ENCODE measurements around the gene HSPA1A. TPM values are rescaled to one million over a fixed set of nuclear protein-coding genes. Genes with fewer than 3 reads are reported as not detected.

Gene HSPA1A
- total RNA-seq (76.7 TPM), polyA plus RNA-seq (ENCODE audit: insufficient read depth in 1 of 8, insufficient read length in 8 of 8, low replicate concordance in 1 of 8) (10 to 100 TPM; 57.3 to 94.7 (median 82.0) TPM)
- long read RNA-seq, donor 1, transcript HSPA1A-201 (1 exons, 2,483 nt), result major isoform, 13 of 13 reads
- long read RNA-seq, donor 1, partial matches to known transcripts, result 0 of 13 reads
- long read RNA-seq, donor 1, other reads (novel, unspliced or antisense), result 0 of 13 reads
- long read RNA-seq, donor 2, transcript HSPA1A-201 (1 exons, 2,483 nt), result major isoform, 6 of 6 reads
- long read RNA-seq, donor 2, partial matches to known transcripts, result 0 of 6 reads
- long read RNA-seq, donor 2, other reads (novel, unspliced or antisense), result 0 of 6 reads
- long read RNA-seq, donor 3, transcript HSPA1A-201 (1 exons, 2,483 nt), result major isoform, 23 of 23 reads
- long read RNA-seq, donor 3, partial matches to known transcripts, result 0 of 23 reads
- long read RNA-seq, donor 3, other reads (novel, unspliced or antisense), result 0 of 23 reads
- long read RNA-seq, donor 4, transcript HSPA1A-201 (1 exons, 2,483 nt), result major isoform, 35 of 35 reads
- long read RNA-seq, donor 4, partial matches to known transcripts, result 0 of 35 reads
- long read RNA-seq, donor 4, other reads (novel, unspliced or antisense), result 0 of 35 reads
- long read RNA-seq, donor 5, transcript HSPA1A-201 (1 exons, 2,483 nt), result major isoform, 38 of 38 reads
- long read RNA-seq, donor 5, partial matches to known transcripts, result 0 of 38 reads
- long read RNA-seq, donor 5, other reads (novel, unspliced or antisense), result 0 of 38 reads
- long read RNA-seq, donor 6, transcript HSPA1A-201 (1 exons, 2,483 nt), result major isoform, 38 of 38 reads
- long read RNA-seq, donor 6, partial matches to known transcripts, result 0 of 38 reads
- long read RNA-seq, donor 6, other reads (novel, unspliced or antisense), result 0 of 38 reads
- long read RNA-seq, donor 7, transcript HSPA1A-201 (1 exons, 2,483 nt), result major isoform, 36 of 36 reads
- long read RNA-seq, donor 7, partial matches to known transcripts, result 0 of 36 reads
- long read RNA-seq, donor 7, other reads (novel, unspliced or antisense), result 0 of 36 reads
- long read RNA-seq, donor 8, transcript HSPA1A-201 (1 exons, 2,483 nt), result major isoform, 74 of 74 reads
- long read RNA-seq, donor 8, partial matches to known transcripts, result 0 of 74 reads
- long read RNA-seq, donor 8, other reads (novel, unspliced or antisense), result 0 of 74 reads
- long read RNA-seq, donor 9, transcript HSPA1A-201 (1 exons, 2,483 nt), result major isoform, 38 of 38 reads
- long read RNA-seq, donor 9, partial matches to known transcripts, result 0 of 38 reads
- long read RNA-seq, donor 9, other reads (novel, unspliced or antisense), result 0 of 38 reads
- long read RNA-seq, donor 10, transcript HSPA1A-201 (1 exons, 2,483 nt), result major isoform, 43 of 43 reads
- long read RNA-seq, donor 10, partial matches to known transcripts, result 0 of 43 reads
- long read RNA-seq, donor 10, other reads (novel, unspliced or antisense), result 0 of 43 reads
- long read RNA-seq, donor 11, transcript HSPA1A-201 (1 exons, 2,483 nt), result major isoform, 26 of 26 reads
- long read RNA-seq, donor 11, partial matches to known transcripts, result 0 of 26 reads
- long read RNA-seq, donor 11, other reads (novel, unspliced or antisense), result 0 of 26 reads

DNA sequence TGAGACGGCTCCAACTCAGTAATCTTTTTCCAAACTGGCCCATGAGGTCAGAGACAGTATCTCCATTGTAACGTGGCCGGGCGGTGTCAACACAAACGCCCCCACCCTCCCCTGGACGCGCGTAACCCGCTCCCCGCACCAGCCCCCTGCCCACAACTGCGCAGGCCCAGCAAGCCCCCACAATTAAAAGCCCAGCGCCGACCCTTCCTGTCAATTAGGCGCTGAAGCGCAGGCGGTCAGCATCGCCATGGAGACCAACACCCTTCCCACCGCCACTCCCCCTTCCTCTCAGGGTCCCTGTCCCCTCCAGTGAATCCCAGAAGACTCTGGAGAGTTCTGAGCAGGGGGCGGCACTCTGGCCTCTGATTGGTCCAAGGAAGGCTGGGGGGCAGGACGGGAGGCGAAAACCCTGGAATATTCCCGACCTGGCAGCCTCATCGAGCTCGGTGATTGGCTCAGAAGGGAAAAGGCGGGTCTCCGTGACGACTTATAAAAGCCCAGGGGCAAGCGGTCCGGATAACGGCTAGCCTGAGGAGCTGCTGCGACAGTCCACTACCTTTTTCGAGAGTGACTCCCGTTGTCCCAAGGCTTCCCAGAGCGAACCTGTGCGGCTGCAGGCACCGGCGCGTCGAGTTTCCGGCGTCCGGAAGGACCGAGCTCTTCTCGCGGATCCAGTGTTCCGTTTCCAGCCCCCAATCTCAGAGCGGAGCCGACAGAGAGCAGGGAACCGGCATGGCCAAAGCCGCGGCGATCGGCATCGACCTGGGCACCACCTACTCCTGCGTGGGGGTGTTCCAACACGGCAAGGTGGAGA, at the start of gene HSPA1A, which contains the start of gene HSPA1L:
Gene HSPA1A (plus strand): TSS at position 519 of the 814 bp plus-strand sequence. CDS start 214 bp downstream, at position 733.
Gene HSPA1L (minus strand): TSS at position 259 of the 814 bp plus-strand sequence. CDS start 3,311 bp downstream, outside the sequence.
- Histone ChIP-seq H3K9me3 (replicated peaks; ENCODE audit: control insufficient read depth, low read depth, low read length) (no peaks in the 10 kb centered on the region), H3K27ac (ENCODE audit: low read length) (peak within 1 kb of the TSS; percentile 100), H3K36me3 (ENCODE audit: control insufficient read depth, insufficient read depth, low read length) (no peaks in the 10 kb centered on the region), H3K4me1 (ENCODE audit: control insufficient read depth, insufficient read depth, low read length) (peaks cover 28% of the 10 kb centered on the region), H3K4me3 (ENCODE audit: low read length) (peak within 1 kb of the TSS; percentile 60), H3K27me3 (ENCODE audit: control insufficient read depth, insufficient read depth, low read length) (no peaks in the 10 kb centered on the region)
- 0% methylated on average over 47 of the region's 56 CpGs for WGBS (ENCODE audit: insufficient coverage)
- peak; percentile 99 for DNase-seq

DNA sequence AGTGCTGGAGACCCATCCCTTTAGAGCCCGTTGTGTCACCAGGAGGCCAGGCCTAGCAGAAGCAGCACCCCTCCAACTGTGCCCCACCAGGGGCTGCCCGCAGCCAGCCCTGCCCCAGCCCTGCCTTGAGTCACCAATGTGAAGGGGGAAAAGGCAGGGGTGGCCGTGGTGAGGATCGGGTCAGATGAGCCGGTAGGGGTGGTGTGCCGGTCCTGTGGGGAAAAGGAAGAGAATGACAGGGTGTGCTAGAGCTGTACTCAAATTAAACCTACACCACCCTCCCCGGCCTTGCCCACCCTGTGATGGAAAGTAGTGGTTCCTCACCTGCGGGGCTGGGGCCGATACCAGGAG, 49.8 kb upstream of the HSPA1A start:
- Histone ChIP-seq H3K9me3 (replicated peaks; ENCODE audit: control insufficient read depth, low read depth, low read length) (no peaks in the 10 kb centered on the region), H3K27ac (ENCODE audit: low read length) (no peak overlapping the region), H3K4me3 (ENCODE audit: low read length) (no peak overlapping the region), H3K36me3 (ENCODE audit: control insufficient read depth, insufficient read depth, low read length) (peaks cover 20% of the 10 kb centered on the region), H3K27me3 (ENCODE audit: control insufficient read depth, insufficient read depth, low read length) (peaks cover 4% of the 10 kb centered on the region), H3K4me1 (ENCODE audit: control insufficient read depth, insufficient read depth, low read length) (peaks cover 16% of the 10 kb centered on the region)
- no peak for DNase-seq
- WGBS (ENCODE audit: insufficient coverage), result no CpG with 5 or more reads among the region's 9 CpGs

DNA sequence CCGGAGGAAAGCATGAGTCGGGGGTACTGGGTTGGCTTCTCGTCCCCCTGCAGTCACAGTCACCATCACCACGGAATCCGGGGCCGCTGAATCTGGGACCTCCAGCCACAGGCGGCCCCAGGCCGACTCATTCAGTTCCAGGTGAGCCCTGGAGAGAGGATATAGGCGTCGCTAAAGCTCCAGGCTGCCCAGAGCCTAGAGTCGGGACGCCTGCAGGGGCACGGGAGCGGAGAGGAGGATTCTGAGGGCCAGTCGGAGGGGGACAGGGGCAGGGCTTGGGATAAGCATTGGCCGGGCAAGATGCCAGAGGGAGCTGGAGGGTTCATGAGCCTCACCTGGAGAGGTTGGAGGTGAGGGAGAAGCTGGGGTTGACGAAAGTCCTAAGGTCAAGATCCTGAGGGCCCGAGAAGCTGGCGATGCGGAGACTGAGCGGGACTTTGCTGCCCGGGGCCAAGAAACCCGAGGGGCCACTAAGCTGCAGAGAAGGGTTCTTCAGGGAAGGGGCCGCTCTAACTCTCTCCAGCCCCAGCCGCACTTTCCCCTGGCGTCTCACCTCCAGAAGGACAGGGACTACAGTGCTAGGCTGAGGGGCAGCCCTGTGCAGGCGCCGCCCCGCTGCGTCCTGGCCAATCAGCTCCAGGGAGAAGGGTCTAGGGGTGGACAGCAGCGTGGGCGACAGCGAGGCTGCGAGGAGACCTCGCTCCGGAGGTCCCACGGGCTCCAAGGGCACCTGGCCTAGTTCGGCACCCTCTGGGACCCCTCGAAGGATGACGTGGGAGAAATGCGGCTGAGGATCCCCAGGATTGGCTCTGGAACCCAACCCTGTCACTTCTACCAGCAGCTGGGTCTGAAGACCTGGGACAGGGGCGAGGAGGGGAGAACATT, 49.2 kb upstream of the HSPA1A start:
- 27% methylated on average over 30 of the region's 42 CpGs for WGBS (ENCODE audit: insufficient coverage)
- Histone ChIP-seq H3K36me3 (ENCODE audit: control insufficient read depth, insufficient read depth, low read length) (peaks cover 14% of the 10 kb centered on the region), H3K4me3 (ENCODE audit: low read length) (peak overlapping the region; percentile 11)

DNA sequence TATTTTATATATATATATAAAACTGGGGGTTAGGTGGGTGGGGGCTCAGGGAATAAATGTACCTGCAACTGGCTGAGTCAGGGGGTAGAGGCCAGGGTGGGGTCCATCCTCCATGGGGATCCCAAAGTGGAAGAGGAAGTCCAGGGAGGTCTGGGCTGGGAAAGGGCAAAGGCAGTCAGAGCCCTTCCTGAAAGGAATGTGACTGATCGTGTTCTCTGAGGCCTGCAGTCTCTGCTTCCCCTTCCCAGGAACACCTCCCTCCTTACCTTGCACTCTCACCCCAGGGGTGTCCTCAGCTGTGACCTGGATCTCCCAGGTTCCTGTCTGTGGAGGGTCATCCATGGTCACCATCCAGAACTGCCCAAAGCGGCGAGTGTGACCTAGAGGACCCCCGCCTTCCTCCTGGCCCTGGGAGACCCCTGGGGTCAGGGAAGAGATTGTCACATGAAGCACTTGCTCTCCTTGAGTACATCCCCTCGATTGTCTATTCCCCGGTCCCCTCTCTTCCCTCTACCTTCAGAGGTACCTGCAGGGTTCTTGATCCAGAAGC, 48.2 kb upstream of the HSPA1A start:
- Histone ChIP-seq H3K4me3 (ENCODE audit: low read length) (no peak overlapping the region), H3K36me3 (ENCODE audit: control insufficient read depth, insufficient read depth, low read length) (peaks cover 8% of the 10 kb centered on the region), H3K9me3 (replicated peaks; ENCODE audit: control insufficient read depth, low read depth, low read length) (no peaks in the 10 kb centered on the region), H3K27me3 (ENCODE audit: control insufficient read depth, insufficient read depth, low read length) (peaks cover 4% of the 10 kb centered on the region), H3K27ac (ENCODE audit: low read length) (no peak overlapping the region), H3K4me1 (ENCODE audit: control insufficient read depth, insufficient read depth, low read length) (peaks cover 16% of the 10 kb centered on the region)
- no peak for DNase-seq
- WGBS (ENCODE audit: insufficient coverage), result no CpG with 5 or more reads among the region's 6 CpGs

More for the DNA sequence above, 49.2 kb upstream of the HSPA1A start:
- Histone ChIP-seq H3K27me3 (ENCODE audit: control insufficient read depth, insufficient read depth, low read length) (peaks cover 4% of the 10 kb centered on the region), H3K9me3 (replicated peaks; ENCODE audit: control insufficient read depth, low read depth, low read length) (no peaks in the 10 kb centered on the region), H3K27ac (ENCODE audit: low read length) (no peak overlapping the region), H3K4me1 (ENCODE audit: control insufficient read depth, insufficient read depth, low read length) (peaks cover 16% of the 10 kb centered on the region)
- DNase-seq, result peak; percentile 37

DNA sequence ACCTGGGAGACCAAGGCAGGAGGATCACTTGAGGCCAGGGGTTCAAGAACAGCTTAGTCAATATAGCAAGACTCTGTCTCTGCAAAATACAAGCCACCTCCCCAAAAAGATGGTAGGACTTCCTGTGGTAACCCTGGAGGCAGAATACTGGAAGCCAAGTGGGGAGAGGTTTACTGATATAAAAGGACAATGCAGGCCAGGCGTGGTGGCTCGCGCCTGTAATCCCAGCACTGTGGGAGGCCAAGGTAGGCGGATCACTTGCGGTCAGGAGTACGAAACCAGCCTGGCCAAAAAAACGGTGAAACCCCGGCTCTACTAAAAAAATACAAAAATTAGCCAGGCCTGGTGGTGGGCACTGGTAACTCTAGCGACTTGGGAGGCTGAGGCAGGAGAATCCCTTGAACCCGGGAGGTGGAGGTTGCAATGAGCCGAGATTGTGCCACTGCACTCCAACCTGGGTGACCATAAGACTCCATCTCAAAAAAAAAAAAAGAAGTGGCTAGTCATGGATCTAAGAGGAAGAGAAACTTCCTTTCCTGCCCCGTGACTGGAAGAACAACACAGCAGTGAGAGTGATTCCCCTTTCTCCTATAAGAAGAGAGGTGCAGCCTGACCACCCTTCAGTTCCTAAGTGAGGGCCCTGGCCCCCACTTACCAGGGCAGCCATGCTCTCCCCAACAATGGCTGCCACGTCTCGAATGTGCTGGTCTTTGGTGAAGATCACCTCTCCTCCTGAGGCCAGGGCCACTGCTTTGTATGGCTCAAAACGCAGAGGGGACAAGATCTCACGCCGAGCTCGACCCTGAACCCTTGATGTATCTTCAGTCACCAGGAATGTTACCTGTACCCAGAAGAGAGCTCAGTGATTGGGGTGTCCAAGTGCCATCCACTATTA, 46.7 kb upstream of the HSPA1A start:
- 91% methylated on average over 7 of the region's 18 CpGs for WGBS (ENCODE audit: insufficient coverage)
- Histone ChIP-seq H3K9me3 (replicated peaks; ENCODE audit: control insufficient read depth, low read depth, low read length) (no peaks in the 10 kb centered on the region), H3K27ac (ENCODE audit: low read length) (no peak overlapping the region), H3K27me3 (ENCODE audit: control insufficient read depth, insufficient read depth, low read length) (peaks cover 4% of the 10 kb centered on the region), H3K4me1 (ENCODE audit: control insufficient read depth, insufficient read depth, low read length) (peaks cover 7% of the 10 kb centered on the region), H3K36me3 (ENCODE audit: control insufficient read depth, insufficient read depth, low read length) (peaks cover 4% of the 10 kb centered on the region), H3K4me3 (ENCODE audit: low read length) (no peak overlapping the region)
- peak; percentile 67 for DNase-seq

DNA sequence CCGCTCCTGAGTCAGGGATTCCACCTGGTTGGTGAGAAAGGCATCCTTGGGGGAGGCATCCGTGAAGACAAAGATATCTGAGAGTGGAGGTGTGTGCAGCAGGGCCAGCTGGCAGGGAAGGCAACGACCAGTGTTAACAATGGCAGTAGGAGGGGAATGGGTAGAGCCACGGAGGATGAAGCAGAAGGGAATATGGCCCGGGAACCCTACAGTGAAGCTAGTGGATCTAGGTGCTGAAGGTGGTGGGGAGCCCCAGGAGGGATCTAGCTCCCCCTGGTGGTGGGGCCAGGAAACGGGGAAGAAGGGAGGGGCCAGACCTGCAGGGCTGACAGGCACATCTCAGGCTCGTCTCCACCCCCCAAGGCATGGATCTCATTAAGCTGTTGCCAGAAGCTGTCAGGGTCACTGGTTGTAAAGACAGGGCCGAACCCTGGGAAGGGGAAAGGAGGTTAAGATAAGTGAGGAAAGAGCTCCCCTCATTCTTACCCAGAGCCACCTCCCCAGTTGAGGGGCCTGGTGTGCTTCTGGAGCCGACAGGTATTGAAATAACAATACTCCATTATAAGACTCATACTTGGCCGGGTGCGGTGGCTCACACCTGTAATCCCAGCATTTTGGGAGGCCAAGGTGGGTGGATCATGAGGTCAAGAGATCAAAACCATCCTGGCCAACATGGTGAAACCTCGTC, 45.5 kb upstream of the HSPA1A start:
- WGBS (ENCODE audit: insufficient coverage), result 74% methylated on average over 5 of the region's 12 CpGs
- Histone ChIP-seq H3K4me3 (ENCODE audit: low read length) (no peak overlapping the region), H3K27ac (ENCODE audit: low read length) (no peak overlapping the region), H3K36me3 (ENCODE audit: control insufficient read depth, insufficient read depth, low read length) (no peaks in the 10 kb centered on the region), H3K4me1 (ENCODE audit: control insufficient read depth, insufficient read depth, low read length) (peaks cover 7% of the 10 kb centered on the region), H3K27me3 (ENCODE audit: control insufficient read depth, insufficient read depth, low read length) (peaks cover 4% of the 10 kb centered on the region), H3K9me3 (replicated peaks; ENCODE audit: control insufficient read depth, low read depth, low read length) (no peaks in the 10 kb centered on the region)
- peak; percentile 35 for DNase-seq

DNA sequence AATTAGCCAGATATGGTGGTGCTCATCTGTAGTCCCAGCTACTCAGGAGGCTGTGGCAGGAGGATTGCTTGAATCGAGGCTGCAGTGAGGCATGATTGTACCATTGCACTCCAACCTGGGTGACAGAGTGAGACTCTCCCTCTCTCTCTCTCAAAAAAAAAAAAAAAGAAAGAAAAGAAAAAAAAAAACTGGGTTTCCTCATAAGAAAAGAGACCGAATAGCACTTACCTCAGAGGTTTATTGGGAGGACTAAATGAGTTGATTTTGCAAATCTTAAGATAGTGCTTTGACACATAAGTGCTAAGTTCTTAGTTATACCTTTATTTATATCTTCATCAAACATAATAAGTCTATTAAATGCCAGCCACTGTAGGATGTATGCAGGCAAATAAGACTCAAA, 44.5 kb upstream of the HSPA1A start:
- Histone ChIP-seq H3K36me3 (ENCODE audit: control insufficient read depth, insufficient read depth, low read length) (no peaks in the 10 kb centered on the region), H3K4me3 (ENCODE audit: low read length) (no peak overlapping the region), H3K27me3 (ENCODE audit: control insufficient read depth, insufficient read depth, low read length) (peaks cover 4% of the 10 kb centered on the region), H3K27ac (ENCODE audit: low read length) (no peak overlapping the region), H3K9me3 (replicated peaks; ENCODE audit: control insufficient read depth, low read depth, low read length) (no peaks in the 10 kb centered on the region), H3K4me1 (ENCODE audit: control insufficient read depth, insufficient read depth, low read length) (peaks cover 7% of the 10 kb centered on the region)
- no peak for DNase-seq
- no CpG with 5 or more reads among the region's 2 CpGs for WGBS (ENCODE audit: insufficient coverage)

Data from muscle of leg (tissue), 16 donors.